DND-41 (cell line): ENCODE data around the gene SND1.

Source experiments
- ATAC-seq: fragments of 200-7000 bp; cut with Tn5 transposase; 3 replicates; pipeline ENCODE4 v1.9.1; 2021; ENCODE audit warnings: low read depth; ENCODE audit not compliant: insufficient read depth
- DNase-seq: peaks from one replicate; pipeline ENCODE4 v3.0.0-alpha.2; 2020
- H2AFZ ChIP-seq: 2 replicates; pipeline ENCODE4 v1.6.0; 2012; ENCODE audit warnings: low read depth, low read length
- H3K27ac ChIP-seq: 2 replicates; pipeline ENCODE4 v1.5.1; 2012; ENCODE audit warnings: low read length, inconsistent platforms
- H3K27me3 ChIP-seq: fragments of 200-600 bp; sonication (generic); 2 replicates; pipeline ENCODE4 v1.6.0; 2012; ENCODE audit warnings: low read length, mild to moderate bottlenecking, inconsistent platforms; ENCODE audit not compliant: insufficient read depth, poor library complexity
- H3K36me3 ChIP-seq: 2 replicates; pipeline ENCODE4 v1.5.1; 2012; ENCODE audit warnings: low read length, inconsistent platforms; ENCODE audit not compliant: insufficient read depth
- H3K4me1 ChIP-seq: 2 replicates; pipeline ENCODE4 v1.5.1; 2012; ENCODE audit warnings: mild to moderate bottlenecking, low read length; ENCODE audit not compliant: insufficient read depth
- H3K4me2 ChIP-seq: 2 replicates; pipeline ENCODE4 v1.6.0; 2012; ENCODE audit warnings: mild to moderate bottlenecking, moderate library complexity, low read length, inconsistent platforms; ENCODE audit not compliant: insufficient read depth
- H3K4me3 ChIP-seq, 2 experiments: fragments of 200-600 bp in 1 of 2; shearing (Covaris generic) in 1 of 2; 2 replicates each; pipeline ENCODE4 v1.5.1; 2012 to 2016; ENCODE audit warnings: inconsistent platforms in 2 of 2, low read length in 2 of 2, mild to moderate bottlenecking in 2 of 2, low read depth in 1 of 2, moderate library complexity in 1 of 2
- H3K79me2 ChIP-seq: 2 replicates; pipeline ENCODE4 v1.6.0; 2012; ENCODE audit warnings: low read length, inconsistent platforms; ENCODE audit not compliant: insufficient read depth
- H3K9ac ChIP-seq: 2 replicates; pipeline ENCODE4 v1.6.0; 2012; ENCODE audit warnings: low read depth, mild to moderate bottlenecking, inconsistent platforms, low read length, moderate library complexity
- H3K9me3 ChIP-seq: 2 replicates; pipeline ENCODE4 v1.5.1; 2012; ENCODE audit warnings: low read length, moderate library complexity, mild to moderate bottlenecking, inconsistent platforms; ENCODE audit not compliant: insufficient read depth, severe bottlenecking
- H4K20me1 ChIP-seq: 2 replicates; pipeline ENCODE4 v1.6.0; 2012; ENCODE audit warnings: low read length; ENCODE audit not compliant: insufficient read depth
- CTCF ChIP-seq: IDR thresholded peaks from 2 replicates; pipeline ENCODE4 v1.5.1; 2012; ENCODE audit warnings: borderline replicate concordance, low read length, moderate library complexity, mild to moderate bottlenecking; ENCODE audit not compliant: poor library complexity, severe bottlenecking; ENCODE audit errors: extremely low read depth
- EZH2 ChIP-seq: IDR thresholded peaks from 3 replicates; pipeline ENCODE4 v1.6.1; 2012; ENCODE audit warnings: borderline replicate concordance, low read depth, mild to moderate bottlenecking, moderate library complexity, low read length, inconsistent platforms; ENCODE audit not compliant: severe bottlenecking

Gene SND1

DNA sequence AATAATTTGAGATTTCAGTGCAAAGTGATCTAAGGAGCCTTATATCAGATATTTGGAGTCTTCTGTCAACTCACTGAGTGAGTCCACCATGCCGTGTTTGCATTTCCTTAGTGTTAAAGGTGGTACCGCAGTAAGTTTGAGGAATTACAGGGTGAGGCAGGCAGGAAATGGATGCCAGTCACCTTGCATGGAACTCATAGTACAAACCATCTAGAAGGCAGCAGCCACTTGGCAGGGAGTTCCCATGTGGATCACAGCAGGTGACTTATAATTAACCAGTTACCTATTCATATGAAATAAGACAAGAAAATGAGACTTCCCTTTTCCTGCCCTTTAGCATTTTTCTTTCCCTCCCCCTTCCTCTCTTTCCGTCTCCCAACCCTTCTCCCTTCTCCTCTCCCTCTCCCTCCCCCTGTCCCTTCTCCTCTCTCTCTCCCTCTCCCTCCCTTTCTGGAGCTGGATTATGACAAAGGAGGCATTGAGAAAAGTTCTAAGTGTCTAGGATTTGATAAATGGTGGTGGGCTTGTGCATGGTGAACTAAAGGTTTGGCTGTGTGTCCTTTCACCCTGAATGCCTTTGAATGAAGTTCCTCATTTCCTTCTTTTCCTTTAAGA lies 285.2 kb downstream of the SND1 start:
- Histone ChIP-seq H3K4me3 (no peak overlapping the region), H3K4me1 (no peaks in the 10 kb centered on the region), H3K79me2 (no peaks in the 10 kb centered on the region), H3K27ac (no peak overlapping the region), H2AFZ (no peak overlapping the region), H3K9me3 (no peaks in the 10 kb centered on the region), H3K36me3 (peaks cover 22% of the 10 kb centered on the region; the same call in 1 of the 2 replicates), H4K20me1 (peaks cover 6% of the 10 kb centered on the region), H3K9ac (no peak overlapping the region), H3K4me2 (no peak overlapping the region), H3K27me3 (no peaks in the 10 kb centered on the region)
- no peak for DNase-seq
- no peak for ATAC-seq
- TF ChIP-seq EZH2 (no peak), CTCF (no peak)

- no peak for ATAC-seq
- peaks cover 30% of the 10 kb centered on the region; the same call in 1 of the 2 replicates for H3K36me3 ChIP-seq
- H2AFZ ChIP-seq, result no peak overlapping the region
- DNase-seq, result no peak
- no peaks in the 10 kb centered on the region for H3K27me3 ChIP-seq
- H3K9ac ChIP-seq, result no peak overlapping the region
- no peak overlapping the region for H3K27ac ChIP-seq
- H3K4me1 ChIP-seq, result no peaks in the 10 kb centered on the region
- no peaks in the 10 kb centered on the region for H3K79me2 ChIP-seq
- peaks cover 6% of the 10 kb centered on the region for H4K20me1 ChIP-seq
- no peaks in the 10 kb centered on the region for H3K9me3 ChIP-seq
- TF ChIP-seq CTCF, result no peak
- no peak for TF ChIP-seq EZH2
- H3K4me3 ChIP-seq, result no peak overlapping the region
- no peak overlapping the region for H3K4me2 ChIP-seq
Observed at GRCh38 chr7:127938588-127938987, 286.6 kb downstream of the SND1 start.

GRCh38 chr7:127940381-127941160 lies 288.6 kb downstream of the SND1 start:
- peaks cover 3% of the 10 kb centered on the region; the same call in 1 of the 2 replicates for H4K20me1 ChIP-seq
- H3K9ac ChIP-seq, result no peak overlapping the region
- H3K4me2 ChIP-seq, result no peak overlapping the region
- H3K9me3 ChIP-seq, result no peaks in the 10 kb centered on the region
- no peaks in the 10 kb centered on the region for H3K79me2 ChIP-seq
- no peaks in the 10 kb centered on the region for H3K4me1 ChIP-seq
- H3K36me3 ChIP-seq, result peaks cover 35% of the 10 kb centered on the region; the same call in 1 of the 2 replicates
- no peak for ATAC-seq
- DNase-seq, result no peak
- H2AFZ ChIP-seq, result no peak overlapping the region
- H3K27me3 ChIP-seq, result no peaks in the 10 kb centered on the region
- TF ChIP-seq CTCF (no peak), EZH2 (no peak)
- H3K4me3 ChIP-seq, result no peak overlapping the region
- H3K27ac ChIP-seq, result no peak overlapping the region
